ENCODE results near the gene CFAP69.

DNA sequence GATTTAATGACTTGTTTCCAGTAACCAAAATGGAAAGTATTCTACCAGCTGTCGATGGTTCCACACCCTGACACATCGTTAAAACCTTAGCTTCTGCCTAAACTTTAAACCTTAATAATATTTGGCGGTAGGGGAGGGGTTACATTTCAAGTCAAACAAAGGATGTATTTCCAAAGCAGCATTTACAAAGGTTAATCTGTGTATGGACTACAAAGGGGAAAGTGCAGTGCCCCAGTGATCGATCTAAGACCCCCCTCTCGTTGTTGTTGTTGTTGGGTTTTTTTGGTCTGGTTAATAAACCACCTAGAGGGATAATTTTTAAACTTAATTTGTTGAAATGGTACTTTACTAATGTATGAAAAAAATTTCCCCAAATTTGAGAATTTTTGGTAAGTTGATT, 34.5 kb upstream of the CFAP69 start:
- TF ChIP-seq, protein P1, sequence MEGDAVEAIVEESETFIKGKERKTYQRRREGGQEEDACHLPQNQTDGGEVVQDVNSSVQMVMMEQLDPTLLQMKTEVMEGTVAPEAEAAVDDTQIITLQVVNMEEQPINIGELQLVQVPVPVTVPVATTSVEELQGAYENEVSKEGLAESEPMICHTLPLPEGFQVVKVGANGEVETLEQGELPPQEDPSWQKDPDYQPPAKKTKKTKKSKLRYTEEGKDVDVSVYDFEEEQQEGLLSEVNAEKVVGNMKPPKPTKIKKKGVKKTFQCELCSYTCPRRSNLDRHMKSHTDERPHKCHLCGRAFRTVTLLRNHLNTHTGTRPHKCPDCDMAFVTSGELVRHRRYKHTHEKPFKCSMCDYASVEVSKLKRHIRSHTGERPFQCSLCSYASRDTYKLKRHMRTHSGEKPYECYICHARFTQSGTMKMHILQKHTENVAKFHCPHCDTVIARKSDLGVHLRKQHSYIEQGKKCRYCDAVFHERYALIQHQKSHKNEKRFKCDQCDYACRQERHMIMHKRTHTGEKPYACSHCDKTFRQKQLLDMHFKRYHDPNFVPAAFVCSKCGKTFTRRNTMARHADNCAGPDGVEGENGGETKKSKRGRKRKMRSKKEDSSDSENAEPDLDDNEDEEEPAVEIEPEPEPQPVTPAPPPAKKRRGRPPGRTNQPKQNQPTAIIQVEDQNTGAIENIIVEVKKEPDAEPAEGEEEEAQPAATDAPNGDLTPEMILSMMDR (conservative IDR thresholded peaks at IDR 0.05; ENCODE audit: low read depth, low read length), result no peak
- no peak for TF ChIP-seq EZH2 (IDR thresholded peaks at IDR 0.05; ENCODE audit: borderline replicate concordance, low read depth, low read length, poor library complexity, severe bottlenecking)
